ENCODE data around the gene MSRB1.

GRCh38 chr16:1940273-1941161 lies 2.5 kb downstream of the MSRB1 start:
- TF ChIP-seq PHF21A (CRISPR knock-in tag; IDR thresholded peaks at IDR 0.05) (peak; percentile 92), RARG (CRISPR knock-in tag; IDR thresholded peaks at IDR 0.05; ENCODE audit: low read depth) (no peak), FOSL1 (CRISPR knock-in tag; IDR thresholded peaks at IDR 0.05; ENCODE audit: borderline replicate concordance) (no peak), TEAD3 (CRISPR knock-in tag; optimal IDR thresholded peaks at IDR 0.05; ENCODE audit: borderline replicate concordance) (peak; percentile 23), ZNF354B (CRISPR knock-in tag; IDR thresholded peaks at IDR 0.05) (no peak), ZFP36L2 (CRISPR knock-in tag; IDR thresholded peaks at IDR 0.05) (0 out of 2 replicates have a peak, but pooled peaks have one; percentile 22)

All from HepG2 (cell line).